ENCODE results near the gene OPHN1. TPM values are rescaled to one million over a fixed set of nuclear protein-coding genes. Genes with fewer than 3 reads are reported as not detected.
"Not testable (repeated sequence)": the region's sequence is repeated elsewhere in the genome, so short reads cannot be mapped to it uniquely, and the experiment has no call there.

Gene OPHN1
- total and polyA plus RNA-seq, 7 donors, result 0.92 to 19.4 (median 6.9) TPM

DNA sequence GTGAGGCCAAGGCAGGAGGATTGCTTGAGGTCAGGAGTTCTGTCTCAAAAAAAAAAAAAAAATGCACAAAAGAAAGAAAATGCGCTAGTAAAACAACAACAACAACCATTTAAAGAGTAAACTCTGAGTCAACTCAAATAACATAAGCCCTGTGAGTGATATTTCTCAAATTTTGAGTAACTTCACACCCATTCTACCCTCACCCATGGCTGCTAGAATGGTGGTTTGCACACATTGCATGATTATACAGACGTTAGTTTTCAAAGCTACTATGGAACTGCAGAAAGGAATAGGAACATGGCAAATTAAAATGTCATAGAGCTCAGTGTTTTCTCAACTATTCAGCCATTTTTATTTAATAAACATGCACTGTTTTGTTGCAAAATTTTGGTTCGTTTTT lies 145.9 kb downstream of the OPHN1 start:
- TF ChIP-seq POLR2A (IDR thresholded peaks at IDR 0.05) (no peak), EP300 (IDR thresholded peaks at IDR 0.05) (no peak), POLR2AphosphoS5 (IDR thresholded peaks at IDR 0.05) (no peak)
- TF ChIP-seq, protein P1, sequence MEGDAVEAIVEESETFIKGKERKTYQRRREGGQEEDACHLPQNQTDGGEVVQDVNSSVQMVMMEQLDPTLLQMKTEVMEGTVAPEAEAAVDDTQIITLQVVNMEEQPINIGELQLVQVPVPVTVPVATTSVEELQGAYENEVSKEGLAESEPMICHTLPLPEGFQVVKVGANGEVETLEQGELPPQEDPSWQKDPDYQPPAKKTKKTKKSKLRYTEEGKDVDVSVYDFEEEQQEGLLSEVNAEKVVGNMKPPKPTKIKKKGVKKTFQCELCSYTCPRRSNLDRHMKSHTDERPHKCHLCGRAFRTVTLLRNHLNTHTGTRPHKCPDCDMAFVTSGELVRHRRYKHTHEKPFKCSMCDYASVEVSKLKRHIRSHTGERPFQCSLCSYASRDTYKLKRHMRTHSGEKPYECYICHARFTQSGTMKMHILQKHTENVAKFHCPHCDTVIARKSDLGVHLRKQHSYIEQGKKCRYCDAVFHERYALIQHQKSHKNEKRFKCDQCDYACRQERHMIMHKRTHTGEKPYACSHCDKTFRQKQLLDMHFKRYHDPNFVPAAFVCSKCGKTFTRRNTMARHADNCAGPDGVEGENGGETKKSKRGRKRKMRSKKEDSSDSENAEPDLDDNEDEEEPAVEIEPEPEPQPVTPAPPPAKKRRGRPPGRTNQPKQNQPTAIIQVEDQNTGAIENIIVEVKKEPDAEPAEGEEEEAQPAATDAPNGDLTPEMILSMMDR (IDR thresholded peaks at IDR 0.05), result no peak
- intact Hi-C loops (cut with DNase I), result no loop called here
- no peak overlapping the region for H3K4me3 ChIP-seq
- H3K36me3 ChIP-seq, result no peaks in the 10 kb centered on the region
- no peaks in the 10 kb centered on the region for H3K27me3 ChIP-seq
- DNase-seq, result no peak
- H3K9me3 ChIP-seq, result no peaks in the 10 kb centered on the region
- H3K27ac ChIP-seq, result no peak overlapping the region
- H3K4me1 ChIP-seq, result no peaks in the 10 kb centered on the region
- 78 to 92% methylated on average over 3 of the region's 3 CpGs for WGBS, 2 donors

DNA sequence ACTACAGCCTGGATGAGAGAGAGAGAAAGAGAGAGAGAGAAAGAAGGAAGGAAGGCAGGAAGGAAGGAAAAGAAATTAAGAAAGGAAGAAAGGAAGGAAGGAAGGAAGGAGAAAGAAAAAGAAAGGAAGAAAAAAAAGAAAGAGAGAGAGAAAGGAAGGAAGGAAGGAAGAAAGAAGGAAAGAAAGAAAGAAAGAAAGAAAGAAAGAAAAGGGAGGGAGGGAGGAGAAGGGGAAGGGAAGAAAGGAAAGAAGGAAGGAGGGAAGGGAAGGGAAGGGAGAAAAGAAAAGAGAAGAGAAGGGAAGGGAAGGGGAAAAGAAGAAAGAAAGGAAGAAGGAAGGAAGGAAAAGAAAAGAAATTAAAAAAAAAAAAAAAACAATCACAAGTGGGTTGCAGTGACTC lies 146.3 kb downstream of the OPHN1 start:
- Histone ChIP-seq H3K4me3 (no peak overlapping the region), H3K27me3 (no peaks in the 10 kb centered on the region), H3K4me1 (no peaks in the 10 kb centered on the region), H3K9me3 (no peaks in the 10 kb centered on the region), H3K27ac (no peak overlapping the region), H3K36me3 (no peaks in the 10 kb centered on the region)
- TF ChIP-seq POLR2A (IDR thresholded peaks at IDR 0.05), result no peak
- TF ChIP-seq EP300 (IDR thresholded peaks at IDR 0.05), result no peak
- no peak for TF ChIP-seq POLR2AphosphoS5 (IDR thresholded peaks at IDR 0.05)
- TF ChIP-seq, protein P1 (IDR thresholded peaks at IDR 0.05), result no peak
- DNase-seq, result no peak
- intact Hi-C loops (cut with DNase I), result no loop called here

DNA sequence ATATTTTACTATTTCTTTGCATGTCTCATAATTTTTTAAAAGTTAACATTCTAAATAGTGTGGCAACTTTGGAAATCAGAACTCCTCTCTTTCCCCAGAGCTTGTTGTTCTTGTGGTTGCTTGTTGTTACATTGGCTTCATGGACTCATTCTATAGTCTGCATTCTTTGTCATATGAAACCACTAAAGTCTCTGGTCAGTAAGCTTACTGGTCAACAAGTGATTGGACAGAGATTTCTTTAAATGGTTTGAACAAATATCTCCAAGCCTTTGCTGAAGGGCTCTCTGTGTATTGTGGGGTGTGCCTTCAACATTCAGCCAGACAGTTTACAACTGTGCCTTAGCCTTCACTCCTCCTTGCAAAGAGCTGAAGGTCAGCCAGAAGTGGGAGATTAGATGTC lies 147.2 kb downstream of the OPHN1 start:
- no peak for DNase-seq
- intact Hi-C loops (cut with DNase I), result no loop called here
- Histone ChIP-seq H3K27ac (no peak overlapping the region), H3K4me1 (no peaks in the 10 kb centered on the region), H3K9me3 (no peaks in the 10 kb centered on the region), H3K4me3 (no peak overlapping the region), H3K27me3 (no peaks in the 10 kb centered on the region), H3K36me3 (no peaks in the 10 kb centered on the region)
- TF ChIP-seq POLR2A (IDR thresholded peaks at IDR 0.05) (no peak), EP300 (IDR thresholded peaks at IDR 0.05) (no peak), POLR2AphosphoS5 (IDR thresholded peaks at IDR 0.05) (no peak)
- TF ChIP-seq, protein P1 (IDR thresholded peaks at IDR 0.05), result no peak

DNA sequence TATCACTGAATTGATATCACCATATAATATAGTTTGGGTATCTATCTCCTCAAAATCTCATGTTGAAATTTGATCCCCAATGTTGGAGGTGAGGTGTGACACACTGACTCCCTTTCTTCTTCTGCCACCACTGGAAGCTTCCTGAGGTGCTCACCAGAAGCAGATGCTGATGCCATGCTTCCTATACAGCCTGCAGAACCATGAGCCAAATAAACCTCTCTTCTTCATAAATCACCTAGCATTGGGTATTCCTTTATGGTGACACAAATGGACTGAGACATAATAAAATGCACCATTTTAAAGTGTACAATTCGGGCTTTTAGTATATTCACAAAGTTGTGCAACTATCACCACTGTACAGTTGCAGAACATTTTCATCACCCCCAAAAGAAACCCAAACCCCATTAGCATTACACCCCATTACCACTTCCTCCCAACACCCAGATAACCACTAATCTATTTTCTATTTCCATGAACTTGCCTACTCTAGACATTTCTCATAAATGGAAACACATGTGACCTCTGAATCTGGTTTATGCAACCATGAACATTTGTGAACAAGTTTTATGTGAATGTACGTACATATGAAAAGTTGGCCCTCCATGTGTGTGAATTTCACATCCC lies 148.9 kb downstream of the OPHN1 start:
- DNase-seq, result no peak
- no peaks in the 10 kb centered on the region for H3K36me3 ChIP-seq
- intact Hi-C loops (cut with DNase I), result no loop called here
- H3K27me3 ChIP-seq, result no peaks in the 10 kb centered on the region
- TF ChIP-seq POLR2A (IDR thresholded peaks at IDR 0.05) (no peak), POLR2AphosphoS5 (IDR thresholded peaks at IDR 0.05) (no peak), EP300 (IDR thresholded peaks at IDR 0.05) (no peak)
- TF ChIP-seq, protein P1 (IDR thresholded peaks at IDR 0.05), result no peak
- no peaks in the 10 kb centered on the region for H3K4me1 ChIP-seq
- WGBS, 2 donors, result 92 to 94% methylated on average over 2 of the region's 2 CpGs
- no peaks in the 10 kb centered on the region for H3K9me3 ChIP-seq
- H3K27ac ChIP-seq, result no peak overlapping the region
- no peak overlapping the region for H3K4me3 ChIP-seq

DNA sequence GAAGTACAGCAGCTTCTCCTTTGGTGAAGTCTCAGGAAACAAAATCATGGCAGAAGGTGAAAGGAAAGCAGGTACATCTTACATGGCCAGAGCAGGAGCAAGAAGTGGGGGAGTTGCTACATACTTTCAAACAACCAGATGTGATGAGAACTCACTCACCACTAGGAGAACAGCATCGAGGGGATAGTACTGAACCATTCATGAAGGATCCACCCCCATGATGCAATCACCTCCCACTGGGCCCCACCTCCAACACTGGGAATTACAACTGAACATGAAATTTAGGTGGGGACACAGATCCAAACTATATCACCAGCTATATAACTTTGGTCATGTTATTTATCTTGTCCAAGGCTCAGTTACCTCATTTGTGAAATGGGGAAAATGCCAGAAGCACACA lies 159.4 kb downstream of the OPHN1 start:
- Histone ChIP-seq H3K27me3 (no peaks in the 10 kb centered on the region), H3K4me1 (no peaks in the 10 kb centered on the region), H3K27ac (no peak overlapping the region), H3K4me3 (no peak overlapping the region), H3K9me3 (no peaks in the 10 kb centered on the region), H3K36me3 (no peaks in the 10 kb centered on the region)
- no peak for DNase-seq
- TF ChIP-seq POLR2A (IDR thresholded peaks at IDR 0.05) (no peak), POLR2AphosphoS5 (IDR thresholded peaks at IDR 0.05) (no peak), EP300 (IDR thresholded peaks at IDR 0.05) (no peak)
- TF ChIP-seq, protein P1 (IDR thresholded peaks at IDR 0.05), result no peak
- intact Hi-C loops (cut with DNase I), result no loop called here
- 39 to 41% methylated on average over 1 of the region's 1 CpG for WGBS, 2 donors

DNA sequence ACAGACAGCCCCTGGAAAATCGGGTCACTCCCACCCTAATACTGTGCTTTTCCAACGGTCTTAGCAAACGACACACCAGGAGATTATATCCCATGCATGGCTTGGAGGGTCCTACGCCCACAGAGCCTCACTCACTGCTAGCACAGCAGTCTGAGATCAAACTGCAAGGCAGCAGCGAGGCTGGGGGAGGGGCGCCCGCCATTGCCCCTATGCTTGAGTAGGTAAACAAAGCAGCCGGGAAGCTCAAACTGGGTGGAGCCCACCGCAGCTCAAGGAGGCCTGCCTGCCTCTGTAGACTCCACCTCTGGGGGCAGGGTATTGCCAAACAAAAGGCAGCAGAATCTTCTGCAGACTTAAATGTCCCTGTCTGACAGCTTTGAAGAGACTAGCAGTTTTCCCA lies 168.5 kb downstream of the OPHN1 start:
- peak; percentile 42 for DNase-seq
- H3K4me3 ChIP-seq; H3K9me3 ChIP-seq; H3K27me3 ChIP-seq; H3K36me3 ChIP-seq; H3K4me1 ChIP-seq; intact Hi-C loops (cut with DNase I); H3K27ac ChIP-seq: not testable (repeated sequence)
- 83 to 88% methylated on average over 9 of the region's 9 CpGs for WGBS, 2 donors
